GM12878 (cell line): ENCODE measurements around the gene TTC1. TPM values are rescaled to one million over a fixed set of nuclear protein-coding genes. Genes with fewer than 3 reads are reported as not detected.

Experiments used
- ATAC-seq: fragments of 200-7000 bp; cut with Tn5 transposase; 3 replicates; pipeline ENCODE4 v1.9.1; 2020; ENCODE audit warnings: mild to moderate bottlenecking, moderate library complexity
- BruUV-seq: library from RNA; stranded (reverse); fragments of 400-500 nt; replicated peaks from 2 replicates; lab custom pipeline; 2021; lab: Mats Ljungman, UMichigan
- CTCF ChIA-PET: fragments of 300-600 bp; sonication (Branson Sonifier 250); formaldehyde crosslinking; extraction: SDS; loops from one replicate; lab custom pipeline; 2021; ENCODE audit warnings: inconsistent platforms; lab: Yijun Ruan, JAX
- POLR2A ChIA-PET: fragments of 350-600 bp; formaldehyde crosslinking; extraction: SDS; loops from one replicate; lab custom pipeline; 2021; ENCODE audit warnings: inconsistent platforms; lab: Charles Lee
- RAD21 ChIA-PET: fragments of 300-600 bp; sonication (Branson Sonifier 250); formaldehyde crosslinking; loops from one replicate; lab custom pipeline; 2023; ENCODE audit warnings: antibody characterized with exemption; ENCODE audit not compliant: unreplicated experiment; lab: Charles Lee
- SMC1A ChIA-PET: fragments of 300-600 bp; sonication (Branson Sonifier 250); formaldehyde crosslinking; loops from one replicate; lab custom pipeline; 2023; ENCODE audit not compliant: unreplicated experiment, uncharacterized antibody; lab: Charles Lee
- DNase-seq: peaks from one replicate; pipeline ENCODE4 v3.0.0-alpha.2; 2011; ENCODE audit warnings: low read depth, low spot score
- FAIRE-seq: peaks from 3 replicates; lab custom pipeline; 2011; peaks lifted over from hg19 to GRCh38; lab: Jason Lieb, UNC
- H2AFZ ChIP-seq: 2 replicates; pipeline ENCODE4 v1.6.0; 2011; ENCODE audit warnings: low read depth, low read length, control low read depth; ENCODE audit not compliant: control insufficient read depth
- H3K27ac ChIP-seq: 2 replicates; pipeline ENCODE4 v1.5.1; 2011; ENCODE audit warnings: control low read depth; ENCODE audit not compliant: control insufficient read depth, insufficient read depth
- H3K27me3 ChIP-seq, 2 experiments: replicated peaks in 1 of 2; 2 replicates each; pipeline versions ENCODE4 v1.6.0 to v1.6.1; 2011; ENCODE audit warnings: low read length in 1 of 2; ENCODE audit not compliant: control insufficient read depth in 2 of 2, insufficient read depth in 2 of 2
- H3K36me3 ChIP-seq, 2 experiments: 2 replicates each; pipeline ENCODE4 v1.5.1; 2011; ENCODE audit warnings: low read length in 1 of 2; ENCODE audit not compliant: control insufficient read depth in 2 of 2, insufficient read depth in 2 of 2
- H3K4me1 ChIP-seq: 2 replicates; pipeline ENCODE4 v1.6.1; 2011; ENCODE audit warnings: mild to moderate bottlenecking, low read length, moderate library complexity, mixed read lengths; ENCODE audit not compliant: control insufficient read depth, insufficient read depth
- H3K4me2 ChIP-seq: 2 replicates; pipeline ENCODE4 v1.6.0; 2011; ENCODE audit warnings: control low read depth; ENCODE audit not compliant: control insufficient read depth, insufficient read depth
- H3K4me3 ChIP-seq: fragments of 200-600 bp; sonication (generic); 2 replicates; pipeline ENCODE4 v1.5.1; 2016
- H3K79me2 ChIP-seq: 2 replicates; pipeline ENCODE4 v1.6.0; 2011; ENCODE audit warnings: low read length; ENCODE audit not compliant: control insufficient read depth, insufficient read depth
- H3K9ac ChIP-seq: 2 replicates; pipeline ENCODE4 v1.8.0; 2011; ENCODE audit warnings: low read length, control low read depth, mixed read lengths; ENCODE audit not compliant: control insufficient read depth, insufficient read depth
- H3K9me3 ChIP-seq: replicated peaks from 3 replicates; pipeline ENCODE4 v1.5.1; 2011; ENCODE audit warnings: mild to moderate bottlenecking, low read length; ENCODE audit not compliant: control insufficient read depth, insufficient read depth
- H4K20me1 ChIP-seq: 2 replicates; pipeline ENCODE4 v1.6.0; 2011; ENCODE audit not compliant: control insufficient read depth, insufficient read depth
- CBX5 ChIP-seq: sonication (generic); IDR thresholded peaks from 2 replicates; pipeline ENCODE4 v1.6.1; 2016; ENCODE audit warnings: low read depth, moderate library complexity, mild to moderate bottlenecking, inconsistent platforms
- CHD4 ChIP-seq: fragments of 200-600 bp; sonication (generic); IDR thresholded peaks from 2 replicates; pipeline ENCODE4 v1.6.1; 2016; ENCODE audit warnings: mild to moderate bottlenecking
- FOXM1 ChIP-seq: IDR thresholded peaks from 2 replicates; pipeline ENCODE4 v1.6.1; 2012; ENCODE audit warnings: low read depth, mild to moderate bottlenecking, inconsistent platforms, low read length, moderate library complexity
- HDAC2 ChIP-seq: fragments of 200-600 bp; sonication (generic); IDR thresholded peaks from 2 replicates; pipeline ENCODE4 v1.6.1; 2017
- IKZF1 ChIP-seq: fragments of 450-650 bp; conservative IDR thresholded peaks from 2 replicates; pipeline ENCODE4 v1.6.1; 2017; ENCODE audit warnings: antibody characterized with exemption, mild to moderate bottlenecking
- KLF5 ChIP-seq: fragments of 450-650 bp; IDR thresholded peaks from 2 replicates; pipeline ENCODE4 v1.6.1; 2014; ENCODE audit warnings: mild to moderate bottlenecking; ENCODE audit not compliant: partially characterized antibody
- MEF2B ChIP-seq: fragments of 450-650 bp; IDR thresholded peaks from 2 replicates; pipeline ENCODE4 v1.6.1; 2018; ENCODE audit warnings: mild to moderate bottlenecking, moderate library complexity; ENCODE audit not compliant: partially characterized antibody, poor library complexity, severe bottlenecking
- NBN ChIP-seq: fragments of 450-650 bp; IDR thresholded peaks from 2 replicates; pipeline ENCODE4 v1.6.1; 2016
- NFXL1 ChIP-seq: fragments of 450-650 bp; IDR thresholded peaks from 2 replicates; pipeline ENCODE4 v1.6.1; 2017; ENCODE audit warnings: antibody characterized with exemption, mild to moderate bottlenecking, borderline replicate concordance
- NR2F1 ChIP-seq: fragments of 450-650 bp; conservative IDR thresholded peaks from 2 replicates; pipeline ENCODE4 v1.6.1; 2017; ENCODE audit warnings: mild to moderate bottlenecking
- PAX8 ChIP-seq: fragments of 450-650 bp; IDR thresholded peaks from 2 replicates; pipeline ENCODE4 v1.6.1; 2017; ENCODE audit warnings: mild to moderate bottlenecking, moderate library complexity
- PKNOX1 ChIP-seq: fragments of 450-650 bp; IDR thresholded peaks from 2 replicates; pipeline ENCODE4 v1.6.1; 2016; ENCODE audit warnings: mild to moderate bottlenecking
- POLR2AphosphoS5 ChIP-seq: IDR thresholded peaks from 2 replicates; pipeline ENCODE4 v1.6.1; 2011; ENCODE audit warnings: mild to moderate bottlenecking, low read length, inconsistent platforms
- TCF12 ChIP-seq: IDR thresholded peaks from 2 replicates; pipeline ENCODE4 v1.6.1; 2011; ENCODE audit warnings: low read depth, mild to moderate bottlenecking, low read length
- ZNF384 ChIP-seq: IDR thresholded peaks from 2 replicates; pipeline ENCODE4 v1.6.1; 2012; ENCODE audit warnings: low read depth, mild to moderate bottlenecking, low read length, improper control_type of control experiment, borderline replicate concordance
- ZNF622 ChIP-seq: fragments of 450-650 bp; IDR thresholded peaks from 2 replicates; pipeline ENCODE4 v1.6.1; 2017; ENCODE audit warnings: mild to moderate bottlenecking, inconsistent platforms
- ZZZ3 ChIP-seq: IDR thresholded peaks from 2 replicates; pipeline ENCODE4 v1.6.1; 2011; ENCODE audit warnings: low read depth; ENCODE audit not compliant: control insufficient read depth, insufficient read length
- WGBS: methylation state at CpG from one replicate; pipeline ENCODE4 v1.1.6; 2016; ENCODE audit warnings: low lambda C conversion rate; ENCODE audit not compliant: insufficient replicate concordance, insufficient coverage; ENCODE audit errors: missing lambda C conversion rate; 5-methylcytosine and 5-hydroxymethylcytosine counted together
- in situ Hi-C: fragments of 300-500 bp; cut with MboI; formaldehyde crosslinking; loops from 9 replicates; pipeline ENCODE4 v1.14.3; 2018; ENCODE audit warnings: mixed read lengths
- intact Hi-C: fragments of 100-400 bp; cut with micrococcal nuclease; formaldehyde crosslinking; loops from one replicate; pipeline ENCODE4 v1.14.2; 2022; ENCODE audit not compliant: unreplicated experiment
- polyA plus RNA-seq, 11 experiments: library from polyadenylated mRNA; depleted of rRNA in 4 of 11; unstranded in 6 of 11; stranded (reverse) in 5 of 11; fragments of >200 nt; fragmentation: Nextera tagmentation in 4 of 11; fragmentation: Illumina TruSeq in 1 of 11; extraction: Ambion mirVana in 4 of 11; extraction: Trizol in 1 of 11; gene quantifications; 1 replicate in 1 of 11; 2 replicates in 10 of 11; pipeline versions ENCODE4 v1.2.1 to v1.2.3, GENCODE V29; 2011 to 2016; ENCODE audit warnings: inconsistent platforms in 2 of 11, missing spikeins in 2 of 11, low read depth in 1 of 11
- total RNA-seq, 4 experiments: library from RNA; depleted of rRNA in 3 of 4; stranded (reverse); fragments of >200 nt in 3 of 4; fragmentation: Illumina TruSeq in 1 of 4; extraction: Trizol in 1 of 4; gene quantifications; 2 replicates each; pipeline versions ENCODE4 v1.2.1 to v1.2.3, GENCODE V29; 2013 to 2021

TTC1 gene
- total and polyA plus RNA-seq, 10 of the 15 experiments (the other 5 are each of a cell fraction or from before 2014, with no cell fraction given): 46.6 to 160 (median 92.3) TPM

GRCh38 chr5:160039810-160040470, 31.0 kb downstream of the TTC1 start:
- in situ Hi-C loops: no loop called here
- intact Hi-C loops: no loop called here
- BruUV-seq: no TSS peak
- H2AFZ ChIP-seq: no peak overlapping the region
- CTCF ChIA-PET: interaction anchor here (1.1 to 1.2 kb wide), 2 partner anchors 18 to 54 kb away, joined by 3 to 4 read pairs; no protein-coding TSS in a partner anchor
- no peak overlapping the region for H3K4me3 ChIP-seq
- H3K36me3 ChIP-seq: peaks cover 0 to 9% of the 10 kb centered on the region in 2 experiments; a peak in 3 of 4 replicates
- FAIRE-seq (no peak), ATAC-seq (no peak), DNase-seq (no peak)
- no peaks in the 10 kb centered on the region for H3K27me3 ChIP-seq
- RAD21 ChIA-PET: interaction anchor here (0.9 kb wide), 1 partner anchor 14 kb away, joined by 3 read pairs; no protein-coding TSS in a partner anchor
- H3K27ac ChIP-seq: no peak overlapping the region
- no peaks in the 10 kb centered on the region for H3K9me3 ChIP-seq
- H3K9ac ChIP-seq: no peak overlapping the region
- no peaks in the 10 kb centered on the region for H4K20me1 ChIP-seq
- SMC1A ChIA-PET: interaction anchor here (1.2 kb wide), 1 partner anchor 18 kb away, joined by 5 read pairs; no protein-coding TSS in a partner anchor
- no peak overlapping the region for H3K4me2 ChIP-seq
- POLR2A ChIA-PET: no interaction called here
- WGBS: 49% methylated on average over 2 of the region's 2 CpGs
- H3K4me1 ChIP-seq: no peaks in the 10 kb centered on the region
- no peaks in the 10 kb centered on the region for H3K79me2 ChIP-seq
- TF ChIP-seq ZZZ3 (no peak), KLF5 (no peak), POLR2AphosphoS5 (no peak), IKZF1 (no peak), PKNOX1 (no peak), TCF12 (no peak), ZNF384 (no peak), HDAC2 (no peak), NBN (no peak), MEF2B (no peak), CBX5 (no peak), CHD4 (no peak), NR2F1 (no peak), PAX8 (no peak), ZNF622 (no peak), NFXL1 (no peak), FOXM1 (no peak)
